Panc1 (cell line): ENCODE measurements around the gene AGPAT1. TPM values are rescaled to one million over a fixed set of nuclear protein-coding genes. Genes with fewer than 3 reads are reported as not detected.

ENCODE experiments used
- ATAC-seq: fragments of 200-7000 bp; cut with Tn5 transposase; 2 replicates; pipeline ENCODE4 v1.9.1; 2020; ENCODE audit warnings: mild to moderate bottlenecking, moderate library complexity
- BruUV-seq: library from RNA; stranded (reverse); fragments of 400-500 nt; replicated peaks from 2 replicates; lab custom pipeline; 2021; lab: Mats Ljungman, UMichigan
- CTCF ChIA-PET: fragments of 300-600 bp; sonication (Branson Sonifier 250); formaldehyde crosslinking; loops from one replicate; lab custom pipeline; 2022; ENCODE audit warnings: antibody characterized with exemption; lab: Charles Lee
- POLR2A ChIA-PET: fragments of 300-600 bp; sonication (Branson Sonifier 250); formaldehyde crosslinking; loops from one replicate; lab custom pipeline; 2022; ENCODE audit warnings: antibody characterized with exemption; lab: Charles Lee
- DNase-seq: peaks from one replicate; pipeline ENCODE4 v3.0.0-alpha.2; 2010; ENCODE audit warnings: low read depth, low spot score
- H3K27ac ChIP-seq: 2 replicates; pipeline ENCODE4 v1.5.1; 2011; ENCODE audit warnings: mild to moderate bottlenecking, low read length, inconsistent platforms
- H3K27me3 ChIP-seq: fragments of 200-500 bp; sonication (Bioruptor generic); 2 replicates; pipeline ENCODE4 v1.6.0; 2014; ENCODE audit warnings: low read length, inconsistent platforms; ENCODE audit not compliant: control insufficient read depth, insufficient read depth
- H3K36me3 ChIP-seq: fragments of 200-500 bp; sonication (Bioruptor generic); 2 replicates; pipeline ENCODE4 v1.5.1; 2014; ENCODE audit warnings: inconsistent platforms, mild to moderate bottlenecking, low read length, moderate library complexity; ENCODE audit not compliant: control insufficient read depth, insufficient read depth
- H3K4me1 ChIP-seq: 2 replicates; pipeline ENCODE4 v1.5.1; 2011; ENCODE audit warnings: inconsistent platforms, mild to moderate bottlenecking, low read length, moderate library complexity; ENCODE audit not compliant: control insufficient read depth, insufficient read depth
- H3K4me3 ChIP-seq, 2 experiments: 2 replicates each; pipeline ENCODE4 v1.5.1; 2011 to 2012; ENCODE audit warnings: low read depth in 2 of 2, low read length in 2 of 2, mild to moderate bottlenecking in 2 of 2, inconsistent platforms in 1 of 2, moderate library complexity in 1 of 2
- H3K9me3 ChIP-seq: fragments of 200-500 bp; sonication (Bioruptor generic); 2 replicates; pipeline ENCODE4 v1.5.1; 2014; ENCODE audit warnings: low read depth, mild to moderate bottlenecking, inconsistent platforms, low read length, moderate library complexity; ENCODE audit not compliant: control insufficient read depth, insufficient read depth
- POLR2AphosphoS5 ChIP-seq: IDR thresholded peaks from 2 replicates; pipeline ENCODE4 v1.6.1; 2012; ENCODE audit warnings: mild to moderate bottlenecking, low read depth, low read length, moderate library complexity
- SIN3A ChIP-seq: IDR thresholded peaks from 2 replicates; pipeline ENCODE4 v1.6.1; 2012; ENCODE audit warnings: low read depth, mild to moderate bottlenecking, low read length, moderate library complexity, borderline replicate concordance; ENCODE audit not compliant: insufficient read depth
- TCF7L2 ChIP-seq: IDR thresholded peaks from 2 replicates; pipeline ENCODE4 v1.6.1; 2011; ENCODE audit warnings: mild to moderate bottlenecking, low read depth, low read length, inconsistent platforms
- in situ Hi-C: cut with HindIII; loops from 2 replicates; pipeline ENCODE4 v1.10.0; 2016; ENCODE audit warnings: low sequenced_read_pairs, low pct_unique_long_range_greater_than_20kb
- intact Hi-C: fragments of 100-400 bp; cut with micrococcal nuclease; formaldehyde crosslinking; loops from one replicate; pipeline ENCODE4 v1.10.0; 2022; ENCODE audit not compliant: unreplicated experiment
- total RNA-seq: library from RNA; stranded (reverse); gene quantifications from one replicate; pipeline ENCODE4 v1.2.1, GENCODE V29; 2021; ENCODE audit not compliant: unreplicated experiment
- TF ChIP-seq, protein P1 (sequence below): fragments of 450-650 bp; IDR thresholded peaks from 2 replicates; pipeline ENCODE4 v1.5.1; 2017; ENCODE audit warnings: mild to moderate bottlenecking
- TF ChIP-seq, protein P2 (sequence below), 2 experiments: IDR thresholded peaks; 2 replicates each; pipeline ENCODE4 v1.6.1; 2011 to 2012; ENCODE audit warnings: low read depth in 2 of 2, control low read depth in 1 of 2, low read length in 1 of 2, mild to moderate bottlenecking in 1 of 2, moderate library complexity in 1 of 2; ENCODE audit not compliant: insufficient read depth in 1 of 2

AGPAT1 gene
- total RNA-seq, 1 experiment from 2014 or later: 88.4 TPM

DNA sequence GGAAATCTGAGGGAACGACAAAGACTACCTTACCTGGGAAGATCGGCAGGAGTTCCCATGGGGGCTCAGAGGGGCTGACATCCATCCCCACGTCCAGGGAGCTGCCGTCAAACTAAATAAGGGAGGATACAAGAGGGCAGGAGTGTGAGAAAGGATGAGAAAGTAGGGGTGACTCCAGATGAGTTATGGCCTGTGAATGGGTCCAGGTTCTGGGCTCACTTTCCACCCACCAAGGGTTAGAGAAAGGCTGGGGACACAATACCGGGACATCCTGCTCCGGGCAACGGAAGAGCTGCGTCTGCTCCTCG, 48.5 kb downstream of the AGPAT1 start:
- intact Hi-C loops: no loop called here

DNA sequence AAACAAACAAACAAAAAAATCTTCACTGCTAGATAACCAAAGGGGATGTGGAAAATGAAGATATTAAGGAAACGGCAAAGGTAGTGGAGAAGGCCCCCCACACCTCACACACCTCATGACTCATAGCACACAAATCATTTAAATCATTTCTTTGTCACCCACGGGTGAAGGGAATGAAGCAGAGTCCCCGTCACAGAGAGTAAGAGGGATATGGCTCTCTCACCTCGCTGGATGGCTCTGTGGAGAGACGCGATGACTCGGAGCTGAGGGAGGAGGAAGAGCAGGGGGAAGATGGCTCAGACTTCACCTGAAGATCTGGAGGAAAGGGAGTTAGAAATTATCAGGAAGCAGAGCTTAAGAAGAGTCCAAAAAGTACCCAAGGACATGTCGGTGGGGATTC, 49.0 kb downstream of the AGPAT1 start:
- no peaks in the 10 kb centered on the region for H3K27me3 ChIP-seq
- H3K4me1 ChIP-seq: peaks cover 23% of the 10 kb centered on the region
- ATAC-seq (no peak), DNase-seq (no peak)
- intact Hi-C loops (no loop called here), in situ Hi-C loops (no loop called here)
- no TSS peak for BruUV-seq
- TF ChIP-seq, protein P1, sequence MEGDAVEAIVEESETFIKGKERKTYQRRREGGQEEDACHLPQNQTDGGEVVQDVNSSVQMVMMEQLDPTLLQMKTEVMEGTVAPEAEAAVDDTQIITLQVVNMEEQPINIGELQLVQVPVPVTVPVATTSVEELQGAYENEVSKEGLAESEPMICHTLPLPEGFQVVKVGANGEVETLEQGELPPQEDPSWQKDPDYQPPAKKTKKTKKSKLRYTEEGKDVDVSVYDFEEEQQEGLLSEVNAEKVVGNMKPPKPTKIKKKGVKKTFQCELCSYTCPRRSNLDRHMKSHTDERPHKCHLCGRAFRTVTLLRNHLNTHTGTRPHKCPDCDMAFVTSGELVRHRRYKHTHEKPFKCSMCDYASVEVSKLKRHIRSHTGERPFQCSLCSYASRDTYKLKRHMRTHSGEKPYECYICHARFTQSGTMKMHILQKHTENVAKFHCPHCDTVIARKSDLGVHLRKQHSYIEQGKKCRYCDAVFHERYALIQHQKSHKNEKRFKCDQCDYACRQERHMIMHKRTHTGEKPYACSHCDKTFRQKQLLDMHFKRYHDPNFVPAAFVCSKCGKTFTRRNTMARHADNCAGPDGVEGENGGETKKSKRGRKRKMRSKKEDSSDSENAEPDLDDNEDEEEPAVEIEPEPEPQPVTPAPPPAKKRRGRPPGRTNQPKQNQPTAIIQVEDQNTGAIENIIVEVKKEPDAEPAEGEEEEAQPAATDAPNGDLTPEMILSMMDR: no peak
- TF ChIP-seq POLR2AphosphoS5 (no peak), SIN3A (no peak), TCF7L2 (no peak)
- TF ChIP-seq, protein P2, sequence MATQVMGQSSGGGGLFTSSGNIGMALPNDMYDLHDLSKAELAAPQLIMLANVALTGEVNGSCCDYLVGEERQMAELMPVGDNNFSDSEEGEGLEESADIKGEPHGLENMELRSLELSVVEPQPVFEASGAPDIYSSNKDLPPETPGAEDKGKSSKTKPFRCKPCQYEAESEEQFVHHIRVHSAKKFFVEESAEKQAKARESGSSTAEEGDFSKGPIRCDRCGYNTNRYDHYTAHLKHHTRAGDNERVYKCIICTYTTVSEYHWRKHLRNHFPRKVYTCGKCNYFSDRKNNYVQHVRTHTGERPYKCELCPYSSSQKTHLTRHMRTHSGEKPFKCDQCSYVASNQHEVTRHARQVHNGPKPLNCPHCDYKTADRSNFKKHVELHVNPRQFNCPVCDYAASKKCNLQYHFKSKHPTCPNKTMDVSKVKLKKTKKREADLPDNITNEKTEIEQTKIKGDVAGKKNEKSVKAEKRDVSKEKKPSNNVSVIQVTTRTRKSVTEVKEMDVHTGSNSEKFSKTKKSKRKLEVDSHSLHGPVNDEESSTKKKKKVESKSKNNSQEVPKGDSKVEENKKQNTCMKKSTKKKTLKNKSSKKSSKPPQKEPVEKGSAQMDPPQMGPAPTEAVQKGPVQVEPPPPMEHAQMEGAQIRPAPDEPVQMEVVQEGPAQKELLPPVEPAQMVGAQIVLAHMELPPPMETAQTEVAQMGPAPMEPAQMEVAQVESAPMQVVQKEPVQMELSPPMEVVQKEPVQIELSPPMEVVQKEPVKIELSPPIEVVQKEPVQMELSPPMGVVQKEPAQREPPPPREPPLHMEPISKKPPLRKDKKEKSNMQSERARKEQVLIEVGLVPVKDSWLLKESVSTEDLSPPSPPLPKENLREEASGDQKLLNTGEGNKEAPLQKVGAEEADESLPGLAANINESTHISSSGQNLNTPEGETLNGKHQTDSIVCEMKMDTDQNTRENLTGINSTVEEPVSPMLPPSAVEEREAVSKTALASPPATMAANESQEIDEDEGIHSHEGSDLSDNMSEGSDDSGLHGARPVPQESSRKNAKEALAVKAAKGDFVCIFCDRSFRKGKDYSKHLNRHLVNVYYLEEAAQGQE (IDR thresholded peaks at IDR 0.05; ENCODE audit: insufficient read depth in 1 of 2, low read depth in 2 of 2, low read length in 1 of 2): no peak
- ChIA-PET POLR2A (no interaction called here), CTCF (no interaction called here)
- H3K36me3 ChIP-seq: no peaks in the 10 kb centered on the region; the same call in 1 of the 2 replicates
- no peaks in the 10 kb centered on the region for H3K9me3 ChIP-seq
- H3K4me3 ChIP-seq: peak overlapping the region; percentile 92 to 100
- peak overlapping the region; percentile 96 for H3K27ac ChIP-seq

More for the DNA sequence above, 48.5 kb downstream of the AGPAT1 start:
- ATAC-seq: no peak
- POLR2A ChIA-PET: no interaction called here
- H3K27ac ChIP-seq: peak overlapping the region; percentile 96
- H3K9me3 ChIP-seq: no peaks in the 10 kb centered on the region
- BruUV-seq: no TSS peak
- H3K27me3 ChIP-seq: no peaks in the 10 kb centered on the region
- no peak for DNase-seq
- peak overlapping the region; percentile 92 to 100 for H3K4me3 ChIP-seq
- no peaks in the 10 kb centered on the region; the same call in 1 of the 2 replicates for H3K36me3 ChIP-seq
- peaks cover 23% of the 10 kb centered on the region for H3K4me1 ChIP-seq
- TF ChIP-seq, protein P1: no peak
- TF ChIP-seq, protein P2 (IDR thresholded peaks at IDR 0.05; ENCODE audit: insufficient read depth in 1 of 2, low read depth in 2 of 2, low read length in 1 of 2): no peak
- TF ChIP-seq SIN3A (no peak), TCF7L2 (no peak), POLR2AphosphoS5 (no peak)
- CTCF ChIA-PET: interaction anchor here (1.2 kb wide), 1 partner anchor 8 kb away, joined by 4 read pairs; no protein-coding TSS in a partner anchor
- in situ Hi-C loops: no loop called here
